K562 (cell line): ENCODE data around the gene PRUNE1. TPM values are rescaled to one million over a fixed set of nuclear protein-coding genes. Genes with fewer than 3 reads are reported as not detected.

Experiments
- CSDE1 ChIP-seq, 2 experiments: fragments of 450-650 bp; IDR thresholded peaks; 2 replicates each; pipeline ENCODE4 v1.6.1; 2016; ENCODE audit warnings: mild to moderate bottlenecking in 1 of 2
- TCF3 ChIP-seq: sonication (generic); formaldehyde crosslinking; IDR thresholded peaks from 2 replicates; pipeline ENCODE4 v1.4.0; 2020; ENCODE audit warnings: mild to moderate bottlenecking, missing genetic modification reagents
- ZFP36 ChIP-seq: fragments of 150-350 bp; IDR thresholded peaks from 2 replicates; pipeline ENCODE4 v1.6.1; 2018; ENCODE audit warnings: low read length, low read depth; ENCODE audit not compliant: partially characterized antibody
- ZNF12 ChIP-seq: sonication (generic); formaldehyde crosslinking; IDR thresholded peaks from 2 replicates; pipeline ENCODE4 v1.4.0; 2020; ENCODE audit warnings: mild to moderate bottlenecking, missing genetic modification reagents
- ZNF121 ChIP-seq: sonication (generic); formaldehyde crosslinking; conservative IDR thresholded peaks from 2 replicates; pipeline ENCODE4 v1.8.0; 2022; ENCODE audit warnings: missing genetic modification reagents
- ZNF143 ChIP-seq: sonication (generic); formaldehyde crosslinking; IDR thresholded peaks from 2 replicates; pipeline ENCODE4 v1.9.0; 2022; ENCODE audit warnings: mild to moderate bottlenecking, missing genetic modification reagents
- ZNF165 ChIP-seq: fragments of 250-450 bp; sonication (Bioruptor Pico); IDR thresholded peaks from 2 replicates; pipeline ENCODE4 v1.4.0; 2020; ENCODE audit warnings: borderline replicate concordance
- ZNF197 ChIP-seq: fragments of 200-800 bp; sonication (Bioruptor generic); IDR thresholded peaks from 2 replicates; pipeline ENCODE4 v1.6.1; 2016; ENCODE audit warnings: low read depth, missing genetic modification characterization, missing compliant biosample characterization
- ZNF431 ChIP-seq: sonication (generic); formaldehyde crosslinking; IDR thresholded peaks from 2 replicates; pipeline ENCODE4 v1.8.0; 2022; ENCODE audit warnings: mild to moderate bottlenecking, missing genetic modification reagents
- ZNF444 ChIP-seq: fragments of 250-450 bp; sonication (Bioruptor Pico); IDR thresholded peaks from 2 replicates; pipeline ENCODE4 v1.4.0; 2020; ENCODE audit warnings: mild to moderate bottlenecking, moderate library complexity
- ZNF717 ChIP-seq: fragments of 250-450 bp; sonication (Bioruptor Pico); IDR thresholded peaks from 2 replicates; pipeline ENCODE4 v1.5.0; 2021
- polyA plus RNA-seq, 8 experiments: library from polyadenylated mRNA; depleted of rRNA in 4 of 8; stranded (reverse) in 5 of 8; unstranded in 3 of 8; fragments of >200 nt; fragmentation: Nextera tagmentation in 2 of 8; fragmentation: Illumina TruSeq in 1 of 8; extraction: Ambion mirVana in 2 of 8; extraction: Trizol in 1 of 8; gene quantifications; 2 replicates each; pipeline versions ENCODE4 v1.2.1 to v1.2.3, GENCODE V29; 2011 to 2014; ENCODE audit warnings: inconsistent platforms in 1 of 8, missing spikeins in 1 of 8
- total RNA-seq, 7 experiments: library from RNA; depleted of rRNA in 6 of 7; stranded (reverse); fragments of >200 nt in 6 of 7; fragmentation: Illumina TruSeq in 2 of 7; extraction: Trizol in 2 of 7; gene quantifications; 2 replicates each; pipeline versions ENCODE4 v1.2.1 to v1.2.3, GENCODE V29; 2011 to 2021; ENCODE audit warnings: low replicate concordance in 1 of 7
- TF ChIP-seq, protein P1 (sequence below), 2 experiments: fragments of 450-650 bp in 1 of 2; sonication (generic) in 1 of 2; formaldehyde crosslinking in 1 of 2; IDR thresholded peaks; 2 replicates each; pipeline versions ENCODE4 v1.7.1 to v1.9.0; 2016 to 2022; ENCODE audit warnings: inconsistent platforms in 1 of 2, mild to moderate bottlenecking in 1 of 2, missing genetic modification reagents in 1 of 2
- TF ChIP-seq, protein P2 (sequence below): fragments of 200-400 bp; formaldehyde crosslinking; IDR thresholded peaks from 2 replicates; pipeline ENCODE4 v1.6.1; 2017; ENCODE audit warnings: mild to moderate bottlenecking, low read depth, low read length, moderate library complexity
- TF ChIP-seq, protein P3 (sequence below): IDR thresholded peaks from 2 replicates; pipeline ENCODE4 v1.6.1; 2014; ENCODE audit warnings: antibody characterized with exemption
- TF ChIP-seq, protein P4 (sequence below): sonication (generic); formaldehyde crosslinking; IDR thresholded peaks from 2 replicates; pipeline ENCODE4 v1.8.0; 2022; ENCODE audit warnings: missing genetic modification reagents, mild to moderate bottlenecking, borderline replicate concordance

PRUNE1 gene
- total and polyA plus RNA-seq, 9 of the 15 experiments (the other 6 are each of a cell fraction or from before 2014, with no cell fraction given), result 16.7 to 48.3 (median 26.2) TPM

DNA sequence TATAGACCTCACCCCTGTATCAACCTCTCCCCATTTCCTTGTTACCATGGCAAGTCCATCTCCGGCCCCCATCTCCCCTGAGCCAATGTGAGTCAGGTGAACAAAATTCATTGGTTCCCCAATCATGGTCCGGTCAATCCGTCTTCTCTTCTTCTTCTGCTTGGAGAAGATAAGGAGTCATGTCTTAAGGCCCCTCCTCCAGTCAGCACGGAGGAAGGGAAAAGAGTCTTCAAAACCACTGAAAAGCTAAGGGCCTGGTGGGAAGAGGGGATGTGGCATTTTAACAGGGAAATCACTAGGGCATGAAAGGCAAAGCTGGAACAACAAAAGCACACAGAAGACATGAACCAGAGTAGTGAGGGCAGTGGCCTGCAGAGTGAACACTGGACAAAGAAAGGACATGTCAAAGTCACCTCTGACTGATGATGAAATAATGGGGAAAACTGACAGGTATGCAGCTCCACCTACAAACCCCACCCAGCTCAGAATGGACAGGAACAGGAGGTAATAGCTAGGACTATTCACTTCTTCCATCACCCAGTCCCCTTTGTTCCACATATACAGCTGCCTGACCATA, 46.8 kb downstream of the PRUNE1 start (continued):
- TF ChIP-seq, protein P1, sequence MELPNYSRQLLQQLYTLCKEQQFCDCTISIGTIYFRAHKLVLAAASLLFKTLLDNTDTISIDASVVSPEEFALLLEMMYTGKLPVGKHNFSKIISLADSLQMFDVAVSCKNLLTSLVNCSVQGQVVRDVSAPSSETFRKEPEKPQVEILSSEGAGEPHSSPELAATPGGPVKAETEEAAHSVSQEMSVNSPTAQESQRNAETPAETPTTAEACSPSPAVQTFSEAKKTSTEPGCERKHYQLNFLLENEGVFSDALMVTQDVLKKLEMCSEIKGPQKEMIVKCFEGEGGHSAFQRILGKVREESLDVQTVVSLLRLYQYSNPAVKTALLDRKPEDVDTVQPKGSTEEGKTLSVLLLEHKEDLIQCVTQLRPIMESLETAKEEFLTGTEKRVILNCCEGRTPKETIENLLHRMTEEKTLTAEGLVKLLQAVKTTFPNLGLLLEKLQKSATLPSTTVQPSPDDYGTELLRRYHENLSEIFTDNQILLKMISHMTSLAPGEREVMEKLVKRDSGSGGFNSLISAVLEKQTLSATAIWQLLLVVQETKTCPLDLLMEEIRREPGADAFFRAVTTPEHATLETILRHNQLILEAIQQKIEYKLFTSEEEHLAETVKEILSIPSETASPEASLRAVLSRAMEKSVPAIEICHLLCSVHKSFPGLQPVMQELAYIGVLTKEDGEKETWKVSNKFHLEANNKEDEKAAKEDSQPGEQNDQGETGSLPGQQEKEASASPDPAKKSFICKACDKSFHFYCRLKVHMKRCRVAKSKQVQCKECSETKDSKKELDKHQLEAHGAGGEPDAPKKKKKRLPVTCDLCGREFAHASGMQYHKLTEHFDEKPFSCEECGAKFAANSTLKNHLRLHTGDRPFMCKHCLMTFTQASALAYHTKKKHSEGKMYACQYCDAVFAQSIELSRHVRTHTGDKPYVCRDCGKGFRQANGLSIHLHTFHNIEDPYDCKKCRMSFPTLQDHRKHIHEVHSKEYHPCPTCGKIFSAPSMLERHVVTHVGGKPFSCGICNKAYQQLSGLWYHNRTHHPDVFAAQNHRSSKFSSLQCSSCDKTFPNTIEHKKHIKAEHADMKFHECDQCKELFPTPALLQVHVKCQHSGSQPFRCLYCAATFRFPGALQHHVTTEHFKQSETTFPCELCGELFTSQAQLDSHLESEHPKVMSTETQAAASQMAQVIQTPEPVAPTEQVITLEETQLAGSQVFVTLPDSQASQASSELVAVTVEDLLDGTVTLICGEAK (IDR thresholded peaks at IDR 0.05), result no peak
- TF ChIP-seq, protein P1 (CRISPR knock-in tag; IDR thresholded peaks at IDR 0.05), result no peak
- TF ChIP-seq, protein P2, sequence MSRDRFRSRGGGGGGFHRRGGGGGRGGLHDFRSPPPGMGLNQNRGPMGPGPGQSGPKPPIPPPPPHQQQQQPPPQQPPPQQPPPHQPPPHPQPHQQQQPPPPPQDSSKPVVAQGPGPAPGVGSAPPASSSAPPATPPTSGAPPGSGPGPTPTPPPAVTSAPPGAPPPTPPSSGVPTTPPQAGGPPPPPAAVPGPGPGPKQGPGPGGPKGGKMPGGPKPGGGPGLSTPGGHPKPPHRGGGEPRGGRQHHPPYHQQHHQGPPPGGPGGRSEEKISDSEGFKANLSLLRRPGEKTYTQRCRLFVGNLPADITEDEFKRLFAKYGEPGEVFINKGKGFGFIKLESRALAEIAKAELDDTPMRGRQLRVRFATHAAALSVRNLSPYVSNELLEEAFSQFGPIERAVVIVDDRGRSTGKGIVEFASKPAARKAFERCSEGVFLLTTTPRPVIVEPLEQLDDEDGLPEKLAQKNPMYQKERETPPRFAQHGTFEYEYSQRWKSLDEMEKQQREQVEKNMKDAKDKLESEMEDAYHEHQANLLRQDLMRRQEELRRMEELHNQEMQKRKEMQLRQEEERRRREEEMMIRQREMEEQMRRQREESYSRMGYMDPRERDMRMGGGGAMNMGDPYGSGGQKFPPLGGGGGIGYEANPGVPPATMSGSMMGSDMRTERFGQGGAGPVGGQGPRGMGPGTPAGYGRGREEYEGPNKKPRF, result no peak
- TF ChIP-seq ZNF197 (CRISPR knock-in tag), result no peak
- TF ChIP-seq, protein P3, sequence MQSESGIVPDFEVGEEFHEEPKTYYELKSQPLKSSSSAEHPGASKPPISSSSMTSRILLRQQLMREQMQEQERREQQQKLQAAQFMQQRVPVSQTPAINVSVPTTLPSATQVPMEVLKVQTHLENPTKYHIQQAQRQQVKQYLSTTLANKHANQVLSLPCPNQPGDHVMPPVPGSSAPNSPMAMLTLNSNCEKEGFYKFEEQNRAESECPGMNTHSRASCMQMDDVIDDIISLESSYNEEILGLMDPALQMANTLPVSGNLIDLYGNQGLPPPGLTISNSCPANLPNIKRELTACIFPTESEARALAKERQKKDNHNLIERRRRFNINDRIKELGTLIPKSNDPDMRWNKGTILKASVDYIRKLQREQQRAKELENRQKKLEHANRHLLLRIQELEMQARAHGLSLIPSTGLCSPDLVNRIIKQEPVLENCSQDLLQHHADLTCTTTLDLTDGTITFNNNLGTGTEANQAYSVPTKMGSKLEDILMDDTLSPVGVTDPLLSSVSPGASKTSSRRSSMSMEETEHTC, result 0 out of 2 replicates have a peak, but pooled peaks have one; percentile 29
- no peak for TF ChIP-seq ZNF121 (CRISPR knock-in tag)
- TF ChIP-seq, protein P4, sequence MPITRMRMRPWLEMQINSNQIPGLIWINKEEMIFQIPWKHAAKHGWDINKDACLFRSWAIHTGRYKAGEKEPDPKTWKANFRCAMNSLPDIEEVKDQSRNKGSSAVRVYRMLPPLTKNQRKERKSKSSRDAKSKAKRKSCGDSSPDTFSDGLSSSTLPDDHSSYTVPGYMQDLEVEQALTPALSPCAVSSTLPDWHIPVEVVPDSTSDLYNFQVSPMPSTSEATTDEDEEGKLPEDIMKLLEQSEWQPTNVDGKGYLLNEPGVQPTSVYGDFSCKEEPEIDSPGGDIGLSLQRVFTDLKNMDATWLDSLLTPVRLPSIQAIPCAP (CRISPR knock-in tag), result no peak
- no peak for TF ChIP-seq ZNF431 (CRISPR knock-in tag)
- TF ChIP-seq ZNF143, result no peak
- TF ChIP-seq TCF3, result peak; percentile 89
- no peak for TF ChIP-seq ZNF444
- TF ChIP-seq CSDE1 (IDR thresholded peaks at IDR 0.05), result peak in 1 of 2 experiments; percentile 33; a peak in 1 of 4 replicates
- no peak for TF ChIP-seq ZNF12 (CRISPR knock-in tag)
- no peak for TF ChIP-seq ZNF165 (CRISPR knock-in tag)
- no peak for TF ChIP-seq ZFP36
- no peak for TF ChIP-seq ZNF717 (CRISPR knock-in tag)
